ENCODE results near the gene TIAM1. TPM values are rescaled to one million over a fixed set of nuclear protein-coding genes. Genes with fewer than 3 reads are reported as not detected.

The TIAM1 gene
- total and polyA plus RNA-seq, 7 donors, result 0.21 to 1.7 (median 0.75) TPM

- Histone ChIP-seq H3K27ac (no peak overlapping the region), H3K36me3 (ENCODE audit: insufficient read depth in 1 of 2, low read depth in 1 of 2) (no peaks in the 10 kb centered on the region), H3K27me3 (ENCODE audit: insufficient read depth in 3 of 3, low read length in 2 of 3) (peaks cover 0 to 2% (median 0%) of the 10 kb centered on the region in 3 donors), H3K9me3 (no peaks in the 10 kb centered on the region), H3K4me3 (no peak overlapping the region), H3K4me1 (no peaks in the 10 kb centered on the region)
- WGBS, 3 donors, result 86 to 89% (median 87%) methylated on average over 8 of the region's 8 CpGs
- ATAC-seq (no peak), DNase-seq (no peak)
- intact Hi-C loops (cut with DNase I), result no loop called here
- TF ChIP-seq, protein P1, sequence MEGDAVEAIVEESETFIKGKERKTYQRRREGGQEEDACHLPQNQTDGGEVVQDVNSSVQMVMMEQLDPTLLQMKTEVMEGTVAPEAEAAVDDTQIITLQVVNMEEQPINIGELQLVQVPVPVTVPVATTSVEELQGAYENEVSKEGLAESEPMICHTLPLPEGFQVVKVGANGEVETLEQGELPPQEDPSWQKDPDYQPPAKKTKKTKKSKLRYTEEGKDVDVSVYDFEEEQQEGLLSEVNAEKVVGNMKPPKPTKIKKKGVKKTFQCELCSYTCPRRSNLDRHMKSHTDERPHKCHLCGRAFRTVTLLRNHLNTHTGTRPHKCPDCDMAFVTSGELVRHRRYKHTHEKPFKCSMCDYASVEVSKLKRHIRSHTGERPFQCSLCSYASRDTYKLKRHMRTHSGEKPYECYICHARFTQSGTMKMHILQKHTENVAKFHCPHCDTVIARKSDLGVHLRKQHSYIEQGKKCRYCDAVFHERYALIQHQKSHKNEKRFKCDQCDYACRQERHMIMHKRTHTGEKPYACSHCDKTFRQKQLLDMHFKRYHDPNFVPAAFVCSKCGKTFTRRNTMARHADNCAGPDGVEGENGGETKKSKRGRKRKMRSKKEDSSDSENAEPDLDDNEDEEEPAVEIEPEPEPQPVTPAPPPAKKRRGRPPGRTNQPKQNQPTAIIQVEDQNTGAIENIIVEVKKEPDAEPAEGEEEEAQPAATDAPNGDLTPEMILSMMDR (IDR thresholded peaks at IDR 0.05), result no peak
Observed at GRCh38 chr21:31164713-31165694, 179.1 kb downstream of the TIAM1 start.

- Histone ChIP-seq H3K27me3 (ENCODE audit: insufficient read depth in 3 of 3, low read length in 2 of 3) (peaks cover 0 to 3% (median 0%) of the 10 kb centered on the region in 3 donors), H3K4me3 (no peak overlapping the region), H3K9me3 (peaks cover under 1% of the 10 kb centered on the region), H3K27ac (no peak overlapping the region), H3K36me3 (ENCODE audit: insufficient read depth in 1 of 2, low read depth in 1 of 2) (no peaks in the 10 kb centered on the region), H3K4me1 (no peaks in the 10 kb centered on the region)
- no peak for ATAC-seq
- no peak for DNase-seq
- TF ChIP-seq, protein P1 (IDR thresholded peaks at IDR 0.05), result no peak
- WGBS, 3 donors, result 56 to 64% (median 58%) methylated on average over 4 of the region's 4 CpGs
- intact Hi-C loops (cut with DNase I), result no loop called here
Observed at GRCh38 chr21:31162827-31163226, 181.2 kb downstream of the TIAM1 start.

DNA sequence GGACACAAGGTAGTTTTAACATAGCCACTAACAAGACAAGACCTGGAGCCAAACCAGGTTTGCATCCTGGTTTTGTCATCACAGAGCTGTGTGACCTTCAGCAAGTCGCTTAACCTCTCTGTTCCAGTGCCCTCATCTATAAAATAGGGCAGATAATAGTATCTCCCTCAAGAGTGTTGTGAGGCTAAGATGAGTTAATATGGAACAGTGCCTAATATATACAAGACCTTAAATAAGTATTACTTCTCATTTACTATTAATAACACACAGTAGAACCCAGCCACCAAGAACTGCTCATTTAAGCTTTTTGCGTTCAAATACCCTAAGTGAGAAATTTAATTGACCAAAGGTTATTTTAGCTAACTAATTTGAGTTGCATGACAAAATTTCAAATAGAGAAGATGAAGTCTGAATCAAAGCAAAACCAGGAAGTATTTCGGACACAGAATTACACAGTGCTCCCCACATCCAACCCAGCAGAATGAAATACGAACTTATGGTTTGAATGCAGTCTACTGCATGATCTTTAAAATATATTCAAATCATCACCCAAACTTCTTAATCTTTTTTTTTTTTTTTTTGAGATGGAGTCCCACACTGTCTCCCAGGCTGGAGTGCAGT, 181.9 kb downstream of the TIAM1 start:
- Histone ChIP-seq H3K27ac (no peak overlapping the region), H3K4me1 (no peaks in the 10 kb centered on the region), H3K4me3 (no peak overlapping the region), H3K27me3 (ENCODE audit: insufficient read depth in 3 of 3, low read length in 2 of 3) (peaks cover 0 to 3% (median 0%) of the 10 kb centered on the region in 3 donors), H3K9me3 (peaks cover 7% of the 10 kb centered on the region), H3K36me3 (ENCODE audit: insufficient read depth in 1 of 2, low read depth in 1 of 2) (no peaks in the 10 kb centered on the region)
- 87 to 89% (median 87%) methylated on average over 4 of the region's 4 CpGs for WGBS, 3 donors
- DNase-seq (no peak), ATAC-seq (no peak)
- intact Hi-C loops (cut with DNase I), result no loop called here
- TF ChIP-seq, protein P1 (IDR thresholded peaks at IDR 0.05), result no peak

GRCh38 chr21:31161157-31161556, 182.9 kb downstream of the TIAM1 start:
- Histone ChIP-seq H3K27me3 (ENCODE audit: insufficient read depth in 3 of 3, low read length in 2 of 3) (peaks cover 0 to 5% (median 0%) of the 10 kb centered on the region in 3 donors), H3K4me1 (no peaks in the 10 kb centered on the region), H3K27ac (no peak overlapping the region), H3K36me3 (ENCODE audit: insufficient read depth in 1 of 2, low read depth in 1 of 2) (no peaks in the 10 kb centered on the region), H3K4me3 (no peak overlapping the region), H3K9me3 (peaks cover 18% of the 10 kb centered on the region)
- no peak for DNase-seq
- ATAC-seq, result no peak
- WGBS, 3 donors, result 18 to 40% (median 30%) methylated on average over 5 of the region's 5 CpGs
- intact Hi-C loops (cut with DNase I), result no loop called here
- TF ChIP-seq, protein P1 (IDR thresholded peaks at IDR 0.05), result no peak

All from psoas muscle (tissue), 8 donors.